CD14-positive monocyte (primary cell): ENCODE results near the gene CALR3. TPM values are rescaled to one million over a fixed set of nuclear protein-coding genes. Genes with fewer than 3 reads are reported as not detected.

Experiments
- DNase-seq, 3 donors: peaks; one replicate each; pipeline ENCODE4 v3.0.0-alpha.2; 2011 to 2022
- H2AFZ ChIP-seq: 2 replicates; pipeline ENCODE4 v1.6.0; 2012; ENCODE audit warnings: mild to moderate bottlenecking, low read depth, low read length, inconsistent platforms; ENCODE audit not compliant: insufficient read depth, poor library complexity, severe bottlenecking
- H3K27ac ChIP-seq, 2 donors: 1 replicate in 1 of 2; 2 replicates in 1 of 2; pipeline ENCODE4 v1.5.1; 2012 to 2013; ENCODE audit warnings: low read length in 2 of 2, control low read depth in 1 of 2, inconsistent platforms in 1 of 2, low read depth in 1 of 2, mild to moderate bottlenecking in 1 of 2
- H3K27me3 ChIP-seq, 2 donors: one replicate each; pipeline versions ENCODE4 v1.6.0 to v1.6.1; 2011 to 2013; ENCODE audit warnings: low read length in 2 of 2; ENCODE audit not compliant: control insufficient read depth in 2 of 2, insufficient read depth in 2 of 2
- H3K36me3 ChIP-seq, 2 donors: replicated peaks in 1 of 2; 1 replicate in 1 of 2; 2 replicates in 1 of 2; pipeline versions ENCODE4 v1.5.1 to v1.6.1; 2012 to 2013; ENCODE audit warnings: low read length in 2 of 2, control low read depth in 1 of 2, inconsistent platforms in 1 of 2, mild to moderate bottlenecking in 1 of 2; ENCODE audit not compliant: insufficient read depth in 2 of 2, control insufficient read depth in 1 of 2
- H3K4me1 ChIP-seq, 2 donors: 1 replicate in 1 of 2; 2 replicates in 1 of 2; pipeline versions ENCODE4 v1.5.1 to v1.6.1; 2012 to 2013; ENCODE audit warnings: low read length in 2 of 2, control low read depth in 1 of 2, inconsistent platforms in 1 of 2, mild to moderate bottlenecking in 1 of 2, moderate library complexity in 1 of 2; ENCODE audit not compliant: insufficient read depth in 2 of 2, control insufficient read depth in 1 of 2
- H3K4me2 ChIP-seq: replicated peaks from 2 replicates; pipeline ENCODE3; 2012; ENCODE audit warnings: low read length, moderate library complexity, mild to moderate bottlenecking; ENCODE audit not compliant: poor library complexity, severe bottlenecking; ENCODE audit errors: extremely low read depth
- H3K4me3 ChIP-seq, 3 experiments: fragments of 200-600 bp in 1 of 3; sonication (generic) in 1 of 3; replicated peaks in 1 of 3; 1 replicate in 2 of 3; 2 replicates in 1 of 3; pipeline ENCODE4 v1.5.1; 2011 to 2013; ENCODE audit warnings: low read length in 3 of 3, mild to moderate bottlenecking in 3 of 3, control low read depth in 2 of 3, low read depth in 2 of 3, inconsistent platforms in 1 of 3, moderate library complexity in 1 of 3
- H3K79me2 ChIP-seq: 2 replicates; pipeline ENCODE4 v1.6.0; 2012; ENCODE audit warnings: mild to moderate bottlenecking, control low read depth, inconsistent platforms, low read length, moderate library complexity; ENCODE audit not compliant: insufficient read depth
- H3K9ac ChIP-seq: 2 replicates; pipeline ENCODE4 v1.6.0; 2017; ENCODE audit warnings: low read length, mild to moderate bottlenecking; ENCODE audit not compliant: insufficient read depth, poor library complexity, severe bottlenecking
- H3K9me3 ChIP-seq, 2 donors: replicated peaks in 1 of 2; 1 replicate in 1 of 2; 2 replicates in 1 of 2; pipeline versions ENCODE4 v1.5.1 to v1.6.1; 2012 to 2013; ENCODE audit warnings: low read length in 2 of 2, control low read depth in 1 of 2; ENCODE audit not compliant: control insufficient read depth in 1 of 2, insufficient read depth in 1 of 2
- H4K20me1 ChIP-seq: 2 replicates; pipeline ENCODE4 v1.6.0; 2012; ENCODE audit warnings: mild to moderate bottlenecking, low read length, control low read depth, moderate library complexity; ENCODE audit not compliant: insufficient read depth
- H3K27ac Mint-ChIP-seq, 7 donors: one replicate each; pipeline ENCODE4 v1.8.0; 2020; ENCODE audit warnings: mild to moderate bottlenecking in 7 of 7, mixed read lengths in 7 of 7, moderate library complexity in 6 of 7, inconsistent platforms in 2 of 7
- H3K27me3 Mint-ChIP-seq, 3 donors: one replicate each; pipeline ENCODE4 v1.8.0; 2021 to 2022; ENCODE audit warnings: low read depth in 3 of 3, mild to moderate bottlenecking in 3 of 3, mixed read lengths in 3 of 3, moderate library complexity in 3 of 3, inconsistent platforms in 1 of 3
- H3K36me3 Mint-ChIP-seq, 2 donors: one replicate each; pipeline ENCODE4 v1.8.0; 2020; ENCODE audit warnings: mixed read lengths in 2 of 2, inconsistent platforms in 1 of 2, mild to moderate bottlenecking in 1 of 2
- H3K4me1 Mint-ChIP-seq: one replicate; pipeline ENCODE4 v1.8.0; 2020; ENCODE audit warnings: mild to moderate bottlenecking, mixed read lengths
- H3K4me3 Mint-ChIP-seq, 2 donors: one replicate each; pipeline ENCODE4 v1.8.0; 2020; ENCODE audit warnings: mild to moderate bottlenecking in 2 of 2, mixed read lengths in 2 of 2, moderate library complexity in 1 of 2
- H3K9me3 Mint-ChIP-seq, 7 donors: one replicate each; pipeline ENCODE4 v1.8.0; 2020 to 2022; ENCODE audit warnings: mixed read lengths in 7 of 7, mild to moderate bottlenecking in 6 of 7, moderate library complexity in 6 of 7, inconsistent platforms in 2 of 7
- WGBS: methylation state at CpG from one replicate; pipeline ENCODE4 v1.1.5; 2013; ENCODE audit warnings: missing lambda C conversion rate; ENCODE audit not compliant: insufficient coverage; 5-methylcytosine and 5-hydroxymethylcytosine counted together
- intact Hi-C, 2 donors: fragments of 100-400 bp; cut with micrococcal nuclease; formaldehyde crosslinking; loops; one replicate each; pipeline versions ENCODE4 v1.15.0 to v1.15.1; 2023
- polyA plus RNA-seq, 3 donors: library from polyadenylated mRNA; depleted of rRNA in 1 of 3; unstranded in 2 of 3; stranded (reverse) in 1 of 3; fragments of 300-500 nt in 2 of 3; fragments of >200 nt in 1 of 3; fragmentation: Illumina TruSeq in 2 of 3; gene quantifications; 1 replicate in 2 of 3; 2 replicates in 1 of 3; pipeline ENCODE4 v1.2.3, GENCODE V29; 2012 to 2021
- TF ChIP-seq, protein P1 (sequence below): fragments of 200-600 bp; IDR thresholded peaks from one replicate; pipeline ENCODE4 v1.8.0; 2022; ENCODE audit warnings: antibody characterized with exemption, mild to moderate bottlenecking

Gene CALR3
- polyA plus RNA-seq, 3 donors = not detected

DNA sequence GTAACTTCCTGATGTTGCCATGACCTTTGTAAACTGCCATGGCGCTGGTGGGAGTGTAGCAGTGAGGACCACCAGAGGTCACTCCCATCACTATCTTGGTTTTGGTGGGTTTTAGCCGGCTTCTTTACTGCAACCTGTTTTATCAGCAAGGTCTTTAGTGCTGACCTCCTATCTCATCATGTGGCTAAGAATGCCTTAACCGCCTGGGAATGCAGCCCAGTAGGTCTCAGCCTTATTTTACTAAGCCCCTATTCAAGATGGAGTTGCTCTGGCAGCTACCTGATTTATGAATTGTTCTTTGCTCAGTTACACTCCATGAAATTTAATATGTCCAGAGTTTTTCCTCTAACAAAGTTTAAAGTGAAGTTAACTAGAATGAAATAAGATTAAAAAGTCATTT lies 19.6 kb downstream of the CALR3 start:
- no peaks in the 10 kb centered on the region for H3K36me3 ChIP-seq
- H4K20me1 ChIP-seq = no peaks in the 10 kb centered on the region
- no peak overlapping the region for H3K27ac Mint-ChIP-seq
- no peaks in the 10 kb centered on the region for H3K27me3 ChIP-seq
- no peak overlapping the region for H2AFZ ChIP-seq
- H3K4me1 ChIP-seq = peaks cover 4 to 6% of the 10 kb centered on the region in 2 donors
- 100% methylated on average over 1 of the region's 3 CpGs for WGBS
- H3K9me3 Mint-ChIP-seq = peaks cover 0 to 8% (median 5%) of the 10 kb centered on the region in 7 donors
- H3K79me2 ChIP-seq = peaks cover 2% of the 10 kb centered on the region
- no peaks in the 10 kb centered on the region for H3K4me1 Mint-ChIP-seq
- no peak overlapping the region for H3K9ac ChIP-seq
- H3K36me3 Mint-ChIP-seq = no peaks in the 10 kb centered on the region
- H3K9me3 ChIP-seq = peaks cover 0 to 8% of the 10 kb centered on the region in 2 donors
- H3K4me3 Mint-ChIP-seq = no peak overlapping the region
- no peak for DNase-seq
- peaks cover 0 to 13% (median 3%) of the 10 kb centered on the region in 3 donors for H3K27me3 Mint-ChIP-seq
- H3K4me2 ChIP-seq = no peak overlapping the region
- H3K4me3 ChIP-seq = no peak overlapping the region
- TF ChIP-seq, protein P1, sequence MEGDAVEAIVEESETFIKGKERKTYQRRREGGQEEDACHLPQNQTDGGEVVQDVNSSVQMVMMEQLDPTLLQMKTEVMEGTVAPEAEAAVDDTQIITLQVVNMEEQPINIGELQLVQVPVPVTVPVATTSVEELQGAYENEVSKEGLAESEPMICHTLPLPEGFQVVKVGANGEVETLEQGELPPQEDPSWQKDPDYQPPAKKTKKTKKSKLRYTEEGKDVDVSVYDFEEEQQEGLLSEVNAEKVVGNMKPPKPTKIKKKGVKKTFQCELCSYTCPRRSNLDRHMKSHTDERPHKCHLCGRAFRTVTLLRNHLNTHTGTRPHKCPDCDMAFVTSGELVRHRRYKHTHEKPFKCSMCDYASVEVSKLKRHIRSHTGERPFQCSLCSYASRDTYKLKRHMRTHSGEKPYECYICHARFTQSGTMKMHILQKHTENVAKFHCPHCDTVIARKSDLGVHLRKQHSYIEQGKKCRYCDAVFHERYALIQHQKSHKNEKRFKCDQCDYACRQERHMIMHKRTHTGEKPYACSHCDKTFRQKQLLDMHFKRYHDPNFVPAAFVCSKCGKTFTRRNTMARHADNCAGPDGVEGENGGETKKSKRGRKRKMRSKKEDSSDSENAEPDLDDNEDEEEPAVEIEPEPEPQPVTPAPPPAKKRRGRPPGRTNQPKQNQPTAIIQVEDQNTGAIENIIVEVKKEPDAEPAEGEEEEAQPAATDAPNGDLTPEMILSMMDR = no peak
- intact Hi-C loops = no loop called here
- no peak overlapping the region for H3K27ac ChIP-seq

GRCh38 chr19:16473875-16474392 lies 22.0 kb downstream of the CALR3 start:
- peaks cover 7 to 9% of the 10 kb centered on the region in 2 donors for H3K36me3 Mint-ChIP-seq
- H3K27me3 Mint-ChIP-seq = peaks cover 0 to 10% (median 3%) of the 10 kb centered on the region in 3 donors
- H3K27ac ChIP-seq = no peak overlapping the region
- H3K79me2 ChIP-seq = peaks cover 26% of the 10 kb centered on the region
- H3K4me2 ChIP-seq = no peak overlapping the region
- peaks cover 0 to 8% (median 5%) of the 10 kb centered on the region in 7 donors for H3K9me3 Mint-ChIP-seq
- H2AFZ ChIP-seq = no peak overlapping the region
- TF ChIP-seq, protein P1 = no peak
- peaks cover 23% of the 10 kb centered on the region for H4K20me1 ChIP-seq
- no peaks in the 10 kb centered on the region for H3K36me3 ChIP-seq
- 55% methylated on average over 6 of the region's 13 CpGs for WGBS
- H3K9ac ChIP-seq = no peak overlapping the region
- no peak overlapping the region for H3K4me3 Mint-ChIP-seq
- intact Hi-C loops = loop anchor here in 1 of 2 donors (2.0 kb wide), 1 partner anchor 23 kb away; the partner anchor contains the start of genes C19orf44 and CALR3
- H3K4me1 ChIP-seq = peaks cover 22 to 30% of the 10 kb centered on the region in 2 donors
- no peak overlapping the region for H3K27ac Mint-ChIP-seq
- H3K9me3 ChIP-seq = peaks cover 0 to 8% of the 10 kb centered on the region in 2 donors
- H3K4me3 ChIP-seq = no peak overlapping the region
- H3K27me3 ChIP-seq = no peaks in the 10 kb centered on the region
- peaks cover 23% of the 10 kb centered on the region for H3K4me1 Mint-ChIP-seq
- no peak for DNase-seq
